HG03135 (cell line): ENCODE results near the gene DPEP1.
"Not testable (repeated sequence)": the region's sequence is repeated elsewhere in the genome, so short reads cannot be mapped to it uniquely, and the experiment has no call there.

ENCODE experiments used
- ATAC-seq: cut with Tn5 transposase; IDR thresholded peaks from one replicate; pipeline ENCODE4 v1.9.1; 2021; ENCODE audit warnings: mild to moderate bottlenecking, moderate library complexity; ENCODE audit not compliant: unreplicated experiment

Gene DPEP1

DNA sequence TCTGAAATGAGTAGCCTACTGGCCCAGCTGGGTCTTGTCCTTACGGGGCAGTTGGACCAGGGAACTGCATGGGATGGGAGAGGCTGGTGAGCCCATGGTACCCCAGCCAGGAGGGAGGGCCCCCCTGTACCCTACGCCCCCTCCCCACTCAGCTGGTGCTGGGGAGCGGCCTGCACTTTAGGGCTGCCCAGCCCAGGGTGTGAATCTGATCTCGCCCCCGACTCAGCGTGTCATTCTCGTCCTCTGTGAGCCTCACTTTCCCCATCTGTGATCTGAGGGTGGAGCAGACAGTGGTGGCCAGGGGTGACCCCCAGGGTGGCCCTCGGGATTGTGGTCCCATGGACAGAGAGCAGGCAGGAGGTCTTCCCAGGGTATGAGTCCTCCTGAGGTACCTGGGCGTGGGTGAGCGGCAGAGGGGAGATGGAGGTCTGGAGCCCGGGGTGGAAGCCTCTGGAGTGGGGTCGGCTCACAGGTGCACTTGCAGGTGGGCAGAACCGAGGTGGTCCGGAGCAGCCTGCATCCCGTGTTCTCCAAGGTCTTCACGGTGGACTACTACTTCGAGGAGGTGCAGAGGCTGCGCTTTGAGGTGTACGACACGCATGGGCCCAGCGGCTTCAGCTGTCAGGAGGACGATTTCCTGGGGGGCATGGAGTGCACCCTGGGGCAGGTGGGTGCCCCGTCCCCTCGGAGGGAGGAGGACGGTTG, 36.2 kb upstream of the DPEP1 start:
- no peak for ATAC-seq

DNA sequence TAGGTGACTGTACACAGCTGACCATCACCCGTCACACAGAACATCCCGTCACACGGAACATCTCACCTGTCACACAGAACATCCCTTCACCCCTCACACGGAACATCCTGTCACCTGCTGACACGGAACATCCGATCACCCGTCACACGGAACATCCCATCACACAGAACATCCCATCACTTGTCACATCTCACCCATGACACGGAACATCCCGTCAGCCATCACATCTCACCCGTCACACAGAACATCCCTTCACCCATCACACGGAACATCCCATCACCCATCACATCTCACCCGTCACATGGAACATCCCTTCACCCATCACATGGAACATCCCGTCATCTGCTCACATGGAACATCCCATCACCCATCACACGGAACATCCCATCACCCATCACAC, 34.1 kb upstream of the DPEP1 start:
- no peak for ATAC-seq

DNA sequence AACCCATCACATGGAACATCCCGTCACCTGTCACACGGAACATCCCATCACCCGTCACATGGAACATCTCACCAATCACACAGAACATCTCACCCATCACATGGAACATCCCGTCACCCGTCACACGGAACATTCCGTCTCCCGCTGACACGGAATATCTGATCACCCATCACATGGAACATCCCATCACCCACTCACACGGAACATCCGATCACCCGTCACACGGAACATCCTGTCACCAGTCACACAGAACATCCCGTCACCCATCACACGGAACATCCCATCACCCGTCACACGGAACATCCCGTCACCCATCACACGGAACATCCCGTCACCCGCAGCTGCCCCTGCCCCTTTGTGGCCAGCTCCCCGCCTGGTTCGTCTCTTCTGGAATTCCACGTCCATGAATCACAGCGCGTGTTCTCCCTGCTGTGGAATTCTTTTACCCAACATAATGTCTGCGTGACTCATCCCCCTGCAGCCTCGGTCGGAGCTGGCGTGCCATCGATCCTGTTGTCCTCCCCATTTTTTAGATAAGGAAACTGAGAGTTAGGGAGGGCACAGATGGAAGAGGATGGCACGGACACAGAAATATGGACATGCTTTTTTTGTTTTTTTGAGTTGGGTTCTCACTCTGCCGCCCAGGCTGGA, 32.3 kb upstream of the DPEP1 start:
- no peak for ATAC-seq

DNA sequence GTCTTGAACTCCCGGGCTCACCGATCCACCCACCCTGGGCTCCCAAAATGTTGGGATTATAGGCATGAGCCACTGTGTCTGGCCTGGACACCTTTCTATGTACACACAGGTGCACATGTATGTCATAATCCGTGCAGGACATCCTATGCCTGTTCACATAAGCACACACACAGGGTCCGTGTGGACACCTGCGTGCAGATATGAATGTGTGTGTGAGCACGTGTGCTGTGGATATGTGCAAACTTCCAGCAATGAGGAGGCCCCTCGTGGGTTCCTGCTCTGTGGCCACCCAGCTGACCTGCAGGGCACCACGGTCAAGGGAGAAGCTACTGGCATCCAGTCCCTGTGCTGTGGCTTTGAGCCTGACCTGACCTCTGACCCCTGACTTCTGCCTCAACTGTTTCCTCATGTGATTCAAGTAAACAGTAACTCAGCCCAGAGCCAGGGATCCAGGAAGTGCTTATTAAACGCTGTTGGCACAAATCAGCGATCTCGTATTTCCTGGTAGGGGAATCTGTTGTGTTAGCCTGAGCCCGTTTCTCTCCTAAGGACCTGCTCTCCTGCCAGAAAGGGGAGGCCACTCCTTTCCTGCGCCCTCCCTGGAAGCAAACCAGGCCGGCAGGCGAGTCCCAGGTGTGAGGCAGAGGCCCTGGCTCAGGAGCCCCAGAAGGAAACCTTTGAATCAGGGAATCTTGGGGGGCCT, 31.4 kb upstream of the DPEP1 start:
- no peak for ATAC-seq

DNA sequence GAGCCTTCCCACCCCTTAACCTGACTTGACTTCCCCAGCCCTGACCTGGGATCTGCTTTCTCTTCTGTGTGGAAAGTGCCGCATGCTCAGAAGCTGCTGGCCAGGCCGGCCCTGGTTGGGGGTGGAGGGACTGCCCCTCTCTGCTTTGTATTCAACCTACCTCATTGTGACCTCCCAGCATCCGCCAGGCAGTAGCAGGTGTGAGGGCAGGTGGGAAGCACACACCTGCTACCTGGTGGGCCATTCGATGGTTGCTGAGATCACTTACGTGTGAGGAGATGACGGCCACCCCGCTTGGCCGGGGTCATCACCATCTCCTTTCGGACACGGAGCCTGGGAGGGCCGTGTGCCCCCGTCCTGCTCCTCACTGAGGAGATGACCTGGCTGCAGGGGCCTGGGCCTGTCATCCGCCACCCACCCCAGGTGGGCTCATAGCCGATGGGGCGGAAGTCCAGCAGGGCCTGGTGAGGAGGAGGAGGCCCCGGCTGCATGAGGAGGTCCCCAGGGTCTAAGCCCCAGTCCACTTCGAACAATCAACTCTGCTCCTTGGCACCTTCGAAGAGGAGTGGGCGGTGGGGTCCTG, 30.7 kb upstream of the DPEP1 start:
- ATAC-seq = no peak

DNA sequence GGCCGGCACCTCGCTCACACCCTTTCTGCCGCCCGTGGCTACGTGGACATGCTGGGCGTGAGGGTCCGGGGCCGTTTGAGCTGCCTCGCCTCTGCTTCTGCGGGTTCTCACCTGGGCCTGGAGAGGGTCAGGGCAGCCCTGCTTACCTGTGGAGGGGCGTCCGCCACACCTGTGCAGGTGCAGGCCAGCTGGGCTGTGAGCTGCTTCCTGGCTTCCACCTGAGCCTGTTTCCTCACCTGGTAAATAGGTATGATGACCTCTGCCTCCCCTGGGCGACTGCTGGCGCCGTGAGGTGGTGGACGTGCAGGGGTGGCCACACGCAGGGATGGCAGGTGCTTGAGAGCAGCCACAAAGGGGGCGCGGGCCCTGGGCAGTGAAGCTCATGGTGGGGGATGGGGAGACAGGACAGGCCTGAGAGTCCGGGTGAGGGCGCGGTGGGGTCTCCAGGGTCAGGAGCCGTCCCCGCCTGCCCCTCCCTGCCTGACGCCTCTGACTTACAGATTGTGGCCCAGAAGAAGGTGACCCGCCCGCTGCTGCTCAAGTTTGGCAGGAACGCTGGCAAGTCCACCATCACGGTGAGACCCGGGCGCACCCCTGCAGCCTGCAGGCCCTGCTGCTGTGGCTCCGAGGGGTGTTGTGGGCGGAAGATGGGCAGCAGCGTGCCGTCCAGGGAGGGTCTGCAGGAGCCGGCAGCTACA, 30.1 kb upstream of the DPEP1 start:
- no peak for ATAC-seq

DNA sequence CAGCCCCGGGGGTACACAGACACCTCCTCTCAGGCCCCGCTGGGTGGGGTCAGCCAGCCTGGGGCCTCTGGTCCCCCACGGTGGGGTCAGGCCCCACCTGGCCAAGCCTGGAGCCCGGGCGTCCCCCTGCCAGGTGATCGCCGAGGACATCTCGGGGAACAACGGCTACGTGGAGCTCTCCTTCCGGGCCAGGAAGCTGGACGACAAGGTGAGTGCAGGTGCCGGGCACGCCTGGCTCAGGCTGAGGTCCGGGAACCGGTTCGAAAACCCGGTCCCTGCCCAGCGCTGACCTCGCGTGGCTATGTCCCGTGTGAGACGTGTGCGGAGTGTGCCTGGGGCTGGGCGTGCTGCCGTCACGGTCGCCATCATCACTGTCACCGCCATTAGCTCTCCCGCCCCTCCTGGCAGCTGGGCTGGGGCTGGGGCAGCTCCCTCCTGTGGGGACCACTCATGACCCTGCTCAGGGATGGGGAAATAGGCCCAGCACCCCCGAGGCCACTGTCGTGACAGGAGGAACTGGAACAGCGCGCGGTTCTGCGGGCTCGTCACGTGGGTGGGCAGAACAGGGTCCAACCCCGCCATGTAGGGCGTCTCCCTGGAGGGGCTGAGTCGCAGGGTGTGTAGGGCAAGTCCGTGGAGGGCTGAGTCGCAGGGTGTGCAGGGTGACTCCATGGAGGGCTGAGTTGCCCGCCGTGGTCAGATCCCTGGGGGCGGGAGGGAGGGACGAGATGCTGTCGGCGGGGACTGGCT, 29.4 kb upstream of the DPEP1 start:
- no peak for ATAC-seq

DNA sequence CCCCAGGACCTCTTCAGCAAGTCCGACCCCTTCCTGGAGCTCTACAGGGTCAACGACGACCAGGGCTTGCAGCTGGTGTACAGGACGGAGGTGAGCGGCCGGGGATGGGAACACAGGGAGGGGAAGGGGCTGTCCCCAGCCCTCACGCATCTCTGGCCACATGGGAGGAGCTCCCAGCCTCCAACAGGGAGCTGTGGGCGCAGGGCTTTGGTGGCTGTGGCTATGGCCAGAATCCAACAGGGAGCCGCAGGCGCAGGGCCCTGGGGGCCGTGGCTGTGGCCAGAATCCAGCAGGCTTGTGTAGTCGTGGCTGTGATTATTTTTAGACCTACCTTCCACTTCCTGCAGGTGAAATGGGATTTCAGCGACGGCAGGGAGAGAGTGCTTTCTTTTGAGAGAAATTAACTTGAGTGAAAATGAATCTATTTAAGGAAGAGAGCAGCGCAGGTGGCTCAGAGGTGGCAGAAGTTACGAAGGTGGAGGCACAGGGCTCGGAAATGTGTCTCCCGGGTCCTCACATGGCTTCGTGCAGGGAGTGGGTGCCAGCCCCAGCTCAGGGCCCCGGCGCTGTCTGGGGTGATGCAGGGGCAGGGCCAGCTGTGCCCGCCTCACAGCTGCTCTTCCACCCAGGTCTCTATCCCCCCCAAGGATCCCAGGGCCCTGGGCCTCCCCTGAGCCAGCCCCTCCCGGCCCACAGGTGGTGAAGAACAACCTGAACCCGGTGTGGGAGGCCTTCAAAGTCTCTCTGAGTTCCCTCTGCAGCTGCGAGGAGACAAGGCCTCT, 28.5 kb upstream of the DPEP1 start:
- ATAC-seq = no peak

DNA sequence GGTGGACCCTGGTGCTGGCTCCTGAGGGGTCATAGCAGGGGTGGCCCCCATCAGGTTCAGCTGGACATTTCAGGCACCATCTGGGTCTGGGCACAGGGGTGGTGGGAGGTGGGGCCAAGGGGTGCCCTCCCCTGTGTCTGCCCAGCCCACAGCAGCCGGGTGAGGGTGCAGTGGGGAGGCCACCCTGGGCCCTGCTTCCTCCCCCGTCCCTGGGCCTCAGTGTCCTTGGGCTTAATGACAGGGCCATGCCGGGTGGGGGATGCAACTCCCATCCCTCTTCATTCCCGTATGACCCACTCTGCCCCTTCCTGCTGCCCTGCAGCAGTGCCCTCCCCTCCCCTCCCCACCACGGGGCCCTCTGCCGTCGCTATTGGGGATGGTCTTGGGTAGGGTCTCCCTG, 27.2 kb upstream of the DPEP1 start:
- ATAC-seq = no peak

DNA sequence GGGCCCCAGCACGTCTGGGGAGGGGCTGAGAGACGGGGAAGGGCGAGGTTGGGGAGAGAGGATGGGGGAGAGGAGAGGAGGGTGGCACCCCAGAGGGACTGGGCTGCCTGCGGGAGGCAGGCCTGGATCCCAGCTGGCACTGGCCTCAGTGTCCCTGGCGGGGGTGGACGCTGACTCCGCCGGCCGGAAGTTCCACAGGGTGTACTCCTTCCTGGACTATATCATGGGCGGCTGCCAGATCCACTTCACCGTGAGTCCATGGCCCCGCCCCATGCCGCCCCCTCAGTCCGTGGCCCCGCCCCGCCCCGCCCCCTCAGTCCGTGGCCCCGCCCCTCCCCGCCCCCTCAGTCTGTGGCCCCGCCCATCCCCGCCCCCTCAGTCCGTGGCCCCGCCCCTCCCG, 26.6 kb upstream of the DPEP1 start:
- ATAC-seq = no peak

DNA sequence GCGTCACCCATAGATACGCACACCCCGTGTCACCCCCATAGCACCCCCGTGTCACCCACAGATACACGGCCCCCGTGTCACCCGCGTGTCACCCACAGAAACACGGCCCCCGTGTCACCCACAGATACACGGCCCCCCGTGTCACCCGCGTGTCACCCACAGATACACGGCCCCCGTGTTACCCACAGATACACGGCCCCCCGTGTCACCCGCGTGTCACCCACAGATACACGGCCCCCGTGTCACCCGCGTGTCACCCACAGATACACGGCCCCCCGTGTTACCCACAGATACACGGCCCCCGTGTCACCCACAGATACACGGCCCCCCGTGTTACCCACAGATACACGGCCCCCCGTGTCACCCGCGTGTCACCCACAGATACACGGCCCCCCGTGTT, 25.8 kb upstream of the DPEP1 start:
- ATAC-seq = not testable (repeated sequence)

DNA sequence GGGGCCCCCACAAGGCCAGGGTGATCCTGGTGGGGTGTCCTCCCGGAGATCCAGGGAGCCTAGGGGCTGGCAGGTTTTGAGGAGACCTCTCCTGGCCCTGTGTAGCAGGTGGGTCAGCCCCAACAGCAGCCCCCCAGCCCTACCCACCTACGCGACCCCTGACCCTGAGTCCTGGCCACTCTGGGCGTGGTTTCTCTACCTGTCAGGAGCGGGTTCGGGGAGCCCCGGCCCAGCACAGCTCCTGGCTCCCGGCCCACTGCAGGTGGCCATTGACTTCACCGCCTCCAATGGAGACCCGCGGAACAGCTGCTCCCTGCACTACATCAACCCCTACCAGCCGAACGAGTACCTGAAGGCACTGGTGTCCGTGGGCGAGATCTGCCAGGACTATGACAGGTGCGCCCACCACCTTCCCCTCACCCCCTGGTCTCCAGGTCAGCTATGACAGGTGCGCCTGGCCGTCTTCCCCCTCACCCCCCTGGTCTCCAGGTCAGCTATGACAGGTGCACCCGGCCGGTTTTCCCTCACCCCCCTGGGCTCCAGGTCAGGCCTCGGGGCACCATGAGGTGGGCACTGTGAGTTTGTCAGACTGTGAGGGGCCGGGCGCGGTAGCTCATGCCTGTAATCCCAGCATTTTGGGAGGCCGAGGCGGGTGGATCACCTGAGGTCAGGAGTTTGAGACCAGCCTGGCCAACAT, 24.9 kb upstream of the DPEP1 start:
- no peak for ATAC-seq

DNA sequence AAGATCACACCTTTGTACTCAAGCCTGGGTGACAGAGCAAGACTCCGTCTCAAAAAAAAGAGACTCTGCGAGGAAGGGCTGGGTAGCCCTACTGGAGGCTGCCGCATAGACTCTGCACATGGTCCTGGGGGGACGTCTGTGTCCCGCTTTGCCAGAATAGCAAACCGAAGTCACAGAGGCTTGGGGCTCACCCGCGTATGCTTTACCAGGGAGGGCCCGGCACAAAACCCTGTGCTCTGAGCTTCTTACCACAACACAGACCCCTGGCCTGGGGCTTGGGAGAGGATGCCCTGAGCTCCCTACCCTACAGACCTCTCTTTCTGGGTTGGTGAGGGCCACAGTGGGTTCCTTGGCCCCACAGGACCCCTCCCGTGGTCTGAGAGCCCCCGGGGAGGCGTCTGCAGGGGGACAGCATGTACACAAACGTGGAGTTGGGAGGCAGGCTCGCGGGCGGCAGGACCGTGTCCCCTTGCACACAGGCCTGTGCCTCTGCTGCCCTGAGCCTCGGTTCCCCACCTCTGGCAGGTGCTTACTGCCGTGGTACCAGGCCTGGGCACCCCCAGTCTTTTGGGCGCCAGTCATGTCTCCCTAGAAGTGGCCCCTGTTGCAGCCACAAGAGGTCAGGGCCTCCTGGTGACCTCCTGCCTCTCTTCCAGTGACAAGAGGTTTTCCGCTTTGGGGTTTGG, 24.1 kb upstream of the DPEP1 start:
- ATAC-seq = no peak

DNA sequence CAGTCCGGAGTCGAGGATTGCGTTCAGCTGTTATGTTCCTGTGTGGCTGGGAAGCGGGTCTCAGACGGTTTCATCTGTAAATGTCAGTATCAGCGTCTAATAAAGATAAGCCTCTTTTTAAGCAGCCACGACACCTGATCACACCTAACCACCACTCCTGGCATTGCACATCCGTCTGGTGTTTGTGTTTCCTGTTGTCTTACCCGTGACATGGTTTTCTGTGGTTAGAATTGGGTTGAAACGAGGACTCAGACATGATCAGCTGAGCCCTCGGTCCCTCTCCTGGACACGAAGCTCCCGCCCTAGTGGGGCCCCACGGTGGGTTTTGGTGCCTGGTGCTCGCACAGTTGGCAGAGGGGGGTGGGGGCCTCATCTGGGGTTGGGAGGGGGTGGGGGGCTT, 19.6 kb upstream of the DPEP1 start:
- ATAC-seq = no peak

DNA sequence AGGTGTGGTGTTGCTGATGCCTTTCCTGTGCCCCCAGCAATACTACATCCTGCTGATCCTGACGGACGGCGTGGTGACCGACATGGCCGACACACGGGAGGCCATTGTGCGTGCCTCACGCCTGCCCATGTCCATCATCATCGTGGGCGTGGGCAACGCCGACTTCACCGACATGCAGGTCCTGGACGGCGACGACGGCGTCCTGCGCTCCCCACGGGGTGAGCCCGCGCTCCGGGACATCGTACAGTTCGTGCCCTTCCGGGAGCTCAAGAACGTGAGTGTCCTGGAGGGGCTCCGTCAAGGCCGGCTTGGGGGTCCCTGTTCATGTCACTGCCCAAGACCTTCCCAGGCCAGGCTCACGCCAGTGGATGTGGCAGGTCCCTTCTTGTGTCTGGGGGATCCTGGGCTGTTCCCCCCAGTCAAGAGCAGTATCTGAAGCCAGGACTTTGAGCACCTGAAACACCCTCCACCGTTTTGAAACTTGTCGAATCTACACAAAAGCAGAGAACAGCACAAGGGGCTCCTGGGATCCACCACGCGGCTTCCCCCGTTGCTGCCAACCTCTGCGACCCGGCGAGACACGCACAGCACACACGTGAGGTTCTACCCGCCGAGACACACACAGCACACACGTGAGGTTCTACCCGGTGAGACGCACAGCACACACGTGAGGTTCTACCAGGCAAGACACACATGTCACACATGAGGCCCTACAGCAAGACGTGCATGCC, 17.9 kb upstream of the DPEP1 start:
- ATAC-seq = no peak

DNA sequence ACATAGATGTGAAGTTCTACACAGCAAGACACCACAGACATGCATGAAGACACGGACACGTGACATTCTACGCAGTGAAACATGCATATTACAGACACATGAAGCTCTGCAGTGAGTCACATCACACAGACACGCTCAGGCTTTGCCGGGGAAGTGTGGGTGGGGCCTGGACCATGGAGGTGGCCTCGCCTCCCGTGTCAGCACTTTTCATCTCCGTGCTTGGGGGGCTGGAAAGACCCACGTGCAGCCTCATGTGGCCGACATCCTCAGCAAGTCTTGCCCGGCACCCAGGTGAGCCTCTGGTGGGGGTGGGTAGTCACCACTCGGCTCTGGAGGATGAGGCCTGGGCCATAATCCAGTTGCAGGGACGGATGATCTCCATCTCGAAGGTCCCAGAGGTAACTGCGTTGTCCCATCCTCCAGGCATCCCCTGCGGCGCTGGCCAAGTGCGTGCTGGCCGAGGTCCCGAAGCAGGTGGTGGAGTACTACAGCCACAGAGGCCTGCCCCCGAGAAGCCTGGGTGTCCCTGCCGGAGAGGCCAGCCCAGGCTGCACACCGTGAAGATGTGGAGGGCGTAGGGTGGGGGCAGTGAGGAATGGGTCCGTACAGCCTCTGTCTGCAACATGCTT, 17.3 kb upstream of the DPEP1 start:
- ATAC-seq = no peak

DNA sequence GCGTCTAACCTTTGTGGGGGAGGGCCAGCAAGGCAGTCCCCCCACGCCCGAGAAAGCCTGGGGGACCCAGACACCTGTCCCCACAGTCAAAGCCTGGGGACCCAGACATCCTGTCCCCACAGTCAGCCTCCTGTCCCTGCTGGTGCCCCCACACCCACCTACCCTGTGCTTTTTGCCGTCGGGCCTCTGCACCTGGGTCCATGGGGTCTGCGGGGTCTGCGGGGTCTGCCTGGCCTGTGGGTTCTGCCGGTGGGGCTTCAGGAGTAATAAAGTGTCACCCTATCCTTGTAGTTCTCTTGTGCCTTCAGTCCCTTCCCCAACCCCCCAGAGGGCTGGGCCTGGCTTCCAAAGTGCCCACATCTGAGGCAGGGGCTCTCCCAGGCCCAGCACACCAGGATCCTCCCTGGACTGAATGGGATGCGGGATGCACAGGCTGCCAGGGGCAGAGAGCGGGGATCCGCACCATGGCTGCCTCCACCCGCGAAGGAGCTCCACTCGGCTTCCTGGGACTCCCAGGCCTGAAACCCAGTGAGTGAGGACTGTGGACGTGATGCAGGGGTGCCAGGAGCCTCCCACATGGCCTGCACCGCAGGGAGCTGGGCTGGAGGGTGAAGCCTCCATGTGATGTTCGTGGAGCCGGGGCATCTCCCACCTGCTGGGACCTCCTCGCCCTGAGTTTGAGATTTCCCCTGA, 16.3 kb upstream of the DPEP1 start:
- no peak for ATAC-seq
